ENCODE measurements around the gene SRPRB.

The SRPRB gene

DNA sequence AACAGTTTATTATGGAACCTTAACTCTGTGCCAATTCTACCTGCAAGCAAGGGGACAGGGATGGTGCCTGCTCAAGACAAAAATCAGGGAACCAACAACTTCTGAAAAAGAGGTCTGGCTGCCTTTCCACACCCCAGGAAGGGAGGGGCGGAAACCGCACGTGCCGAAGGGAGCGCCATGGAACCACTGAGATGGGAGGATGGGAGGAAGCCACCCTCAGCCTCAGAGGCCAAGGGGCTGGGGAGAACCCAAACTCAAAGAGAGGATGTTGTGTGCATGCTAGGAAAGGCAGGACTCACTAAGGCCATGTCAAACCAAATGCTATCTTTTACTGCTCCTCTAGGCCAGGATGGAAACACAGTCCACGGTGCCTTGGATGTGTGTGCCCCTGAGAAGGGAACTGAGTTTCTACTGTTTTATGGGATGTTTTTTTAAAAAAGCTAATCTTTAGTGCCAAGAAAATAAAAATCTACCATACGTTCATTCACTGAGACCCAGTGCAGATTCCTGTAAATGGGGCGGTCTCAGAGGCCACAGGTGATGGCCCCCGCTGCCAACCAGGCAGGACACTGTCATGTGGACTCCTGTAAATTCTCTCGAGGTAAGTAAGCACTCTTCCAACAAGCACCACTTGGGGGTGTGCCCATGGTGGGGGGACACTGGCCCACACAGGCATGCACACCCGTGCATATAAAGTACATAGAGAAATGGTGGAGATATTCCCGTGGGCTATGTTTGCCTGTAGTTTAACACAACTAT is 20.5 kb downstream of the SRPRB start:
- DNase-seq (ENCODE audit: low read depth in 2 of 2), result no peak

- DNase-seq (ENCODE audit: low read depth in 2 of 2), result no peak
Measured at GRCh38 chr3:133827136-133827535, 21.5 kb downstream of the SRPRB start.

DNA sequence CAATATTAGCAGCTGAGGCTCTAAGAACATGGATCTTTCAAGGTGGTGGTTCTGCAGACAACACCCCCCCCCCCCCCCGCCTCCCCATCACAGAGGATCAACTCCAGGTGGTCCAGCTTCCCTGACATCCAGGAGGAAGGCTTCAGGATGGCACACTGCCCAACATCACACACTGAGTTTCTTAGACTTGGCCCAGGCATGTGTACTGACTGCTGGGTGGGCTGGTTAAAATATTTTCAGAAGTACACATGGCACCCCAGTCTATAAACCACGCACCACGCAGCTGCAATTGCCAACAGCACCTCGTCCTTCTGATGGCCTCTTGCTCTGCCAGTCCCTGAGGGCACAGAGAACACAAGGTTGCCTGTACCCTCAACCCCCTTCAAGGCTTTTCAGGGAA is 22.1 kb downstream of the SRPRB start:
- no peak for DNase-seq (ENCODE audit: low read depth in 2 of 2)

GRCh38 chr3:133828576-133829309 is 23.1 kb downstream of the SRPRB start:
- no peak for DNase-seq (ENCODE audit: low read depth in 2 of 2)

DNA sequence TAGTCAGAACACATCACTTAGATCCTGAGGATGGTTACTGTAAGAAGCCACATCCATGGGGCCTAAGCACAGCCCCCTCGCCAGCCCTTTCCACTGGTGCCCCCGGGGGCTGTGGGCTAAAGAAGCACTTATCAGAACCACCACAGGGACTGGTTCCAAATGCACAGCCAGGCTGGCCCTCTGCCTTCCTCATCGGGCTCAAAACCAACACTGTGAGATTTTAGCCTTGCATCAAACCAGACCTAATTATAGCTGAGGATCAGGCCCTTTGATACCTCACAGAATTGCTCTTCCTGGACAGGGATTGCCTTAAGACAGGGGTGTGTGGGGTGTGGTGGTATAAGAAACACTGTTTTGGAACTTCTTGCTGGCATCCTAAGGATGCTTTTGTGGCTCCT is 23.7 kb downstream of the SRPRB start:
- DNase-seq (ENCODE audit: low read depth in 2 of 2), result no peak

GRCh38 chr3:133830071-133830470 is 24.5 kb downstream of the SRPRB start:
- no peak for DNase-seq (ENCODE audit: low read depth in 2 of 2)

GRCh38 chr3:133831966-133832801 is 26.6 kb downstream of the SRPRB start:
- DNase-seq (ENCODE audit: low read depth in 2 of 2), result no peak

- no peak for DNase-seq (ENCODE audit: low read depth in 2 of 2)
Measured at GRCh38 chr3:133832802-133833144, 27.2 kb downstream of the SRPRB start.

- no peak for DNase-seq (ENCODE audit: low read depth in 2 of 2)
Measured at GRCh38 chr3:133833267-133833666, 27.7 kb downstream of the SRPRB start.

GRCh38 chr3:133833880-133834620 is 28.4 kb downstream of the SRPRB start:
- DNase-seq (ENCODE audit: low read depth in 2 of 2), result no peak

DNA sequence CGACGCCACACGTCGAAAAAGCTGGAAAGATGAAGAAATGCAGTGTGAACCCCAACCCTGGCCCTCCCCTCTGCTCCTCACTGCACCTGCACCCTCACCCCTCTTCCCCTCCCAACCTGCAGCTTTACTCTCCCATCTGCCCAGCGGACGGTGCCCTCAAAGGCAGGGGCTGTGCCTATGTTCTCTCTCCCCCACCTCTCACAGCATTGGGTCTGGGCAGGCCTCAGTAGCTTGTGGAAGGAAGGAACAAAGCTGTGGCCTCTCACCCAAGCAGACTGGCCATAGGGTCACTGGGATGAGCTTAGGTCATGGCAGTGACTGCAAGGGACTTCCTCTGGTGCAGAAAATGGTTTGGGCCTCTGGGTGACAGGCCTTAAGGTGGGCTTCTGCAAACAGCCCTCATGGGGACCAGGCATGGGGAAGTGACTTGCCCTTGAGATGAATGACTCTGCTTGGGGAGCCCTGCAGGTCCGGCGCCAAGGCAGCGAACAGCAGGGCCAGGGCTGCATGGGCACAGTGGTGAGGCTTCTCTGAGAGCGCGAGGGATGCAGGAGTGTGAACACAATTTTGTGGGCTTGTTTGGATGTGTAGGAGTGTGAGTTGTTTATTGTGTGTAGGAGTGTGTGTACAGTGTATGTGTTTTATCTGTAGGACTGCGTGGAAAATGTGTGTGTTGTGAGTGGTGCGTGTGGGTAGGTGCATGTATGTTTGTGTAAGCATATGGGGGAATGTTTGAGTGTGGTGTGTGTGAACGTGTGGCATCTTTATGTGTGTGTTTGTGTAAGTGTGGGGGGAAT is 29.2 kb downstream of the SRPRB start:
- DNase-seq (ENCODE audit: low read depth in 2 of 2), result no peak

DNA sequence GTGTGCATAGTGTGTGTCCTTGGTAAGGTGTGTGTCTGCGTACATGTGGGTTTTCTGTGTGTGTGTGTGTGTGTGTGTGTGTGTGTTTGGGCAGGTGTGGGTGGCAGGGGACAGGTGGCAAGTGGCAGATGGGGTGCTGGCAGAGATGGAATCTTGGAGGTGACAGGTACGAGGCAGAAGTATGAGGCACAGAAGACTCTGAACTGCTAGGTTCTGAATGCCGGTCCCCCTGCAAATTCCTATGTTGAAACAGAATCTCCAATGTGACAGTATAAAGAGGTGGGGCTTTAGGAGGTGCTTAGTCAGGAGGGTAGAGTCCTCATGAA is 29.8 kb downstream of the SRPRB start:
- DNase-seq (ENCODE audit: low read depth in 2 of 2), result no peak

DNA sequence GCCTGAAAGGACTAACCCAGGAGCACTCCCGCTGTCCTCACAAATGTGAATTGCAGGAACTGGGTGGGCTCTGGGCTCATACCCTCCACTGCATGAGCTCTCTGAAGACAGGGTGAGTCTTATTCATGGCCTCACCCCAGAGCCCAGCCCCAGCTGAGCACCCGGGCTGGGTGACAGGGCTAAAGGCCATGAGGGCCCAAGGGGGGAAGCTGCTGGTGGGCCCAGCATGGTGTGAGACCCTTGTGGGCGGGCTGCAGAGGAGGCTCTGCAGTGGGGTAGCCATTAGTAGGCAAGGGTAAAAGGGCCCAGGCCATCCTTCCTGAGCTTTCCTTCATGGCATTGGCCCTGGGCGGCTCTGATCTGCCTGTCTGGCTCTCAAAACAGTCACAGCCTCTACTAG is 30.3 kb downstream of the SRPRB start:
- DNase-seq (ENCODE audit: low read depth in 2 of 2), result no peak

DNA sequence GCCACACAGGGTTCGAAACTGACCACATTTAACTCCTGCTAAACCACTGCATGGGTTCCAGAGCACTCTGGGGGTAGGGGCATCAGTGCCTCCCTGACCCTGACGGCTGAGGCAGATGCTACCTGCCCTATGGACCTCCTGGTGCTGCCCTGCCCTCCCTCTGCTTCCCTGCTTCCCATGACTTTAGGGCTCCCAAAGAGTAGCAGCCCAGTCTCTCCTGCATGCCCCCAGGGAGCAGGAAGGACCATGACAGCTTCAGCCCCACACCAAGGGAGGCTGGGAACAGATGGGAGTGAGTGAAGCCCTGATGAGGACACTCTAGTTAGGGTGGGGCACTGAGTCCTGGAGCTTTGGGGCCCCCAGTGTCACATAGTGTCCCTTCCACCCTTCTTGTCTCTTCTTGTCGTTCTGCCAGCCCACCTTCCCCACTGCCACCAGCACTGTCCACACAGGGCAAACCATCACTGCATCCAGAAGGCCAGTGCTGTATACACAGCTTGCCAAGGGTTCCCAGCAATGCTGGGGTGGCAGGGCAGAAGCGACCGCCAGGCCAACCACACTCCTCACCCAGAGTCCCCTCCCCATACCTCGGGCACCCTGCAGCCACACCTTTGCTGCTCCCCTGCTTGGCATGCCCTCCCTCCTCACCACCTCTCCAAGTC is 31.0 kb downstream of the SRPRB start:
- no peak for DNase-seq (ENCODE audit: low read depth in 2 of 2)

DNA sequence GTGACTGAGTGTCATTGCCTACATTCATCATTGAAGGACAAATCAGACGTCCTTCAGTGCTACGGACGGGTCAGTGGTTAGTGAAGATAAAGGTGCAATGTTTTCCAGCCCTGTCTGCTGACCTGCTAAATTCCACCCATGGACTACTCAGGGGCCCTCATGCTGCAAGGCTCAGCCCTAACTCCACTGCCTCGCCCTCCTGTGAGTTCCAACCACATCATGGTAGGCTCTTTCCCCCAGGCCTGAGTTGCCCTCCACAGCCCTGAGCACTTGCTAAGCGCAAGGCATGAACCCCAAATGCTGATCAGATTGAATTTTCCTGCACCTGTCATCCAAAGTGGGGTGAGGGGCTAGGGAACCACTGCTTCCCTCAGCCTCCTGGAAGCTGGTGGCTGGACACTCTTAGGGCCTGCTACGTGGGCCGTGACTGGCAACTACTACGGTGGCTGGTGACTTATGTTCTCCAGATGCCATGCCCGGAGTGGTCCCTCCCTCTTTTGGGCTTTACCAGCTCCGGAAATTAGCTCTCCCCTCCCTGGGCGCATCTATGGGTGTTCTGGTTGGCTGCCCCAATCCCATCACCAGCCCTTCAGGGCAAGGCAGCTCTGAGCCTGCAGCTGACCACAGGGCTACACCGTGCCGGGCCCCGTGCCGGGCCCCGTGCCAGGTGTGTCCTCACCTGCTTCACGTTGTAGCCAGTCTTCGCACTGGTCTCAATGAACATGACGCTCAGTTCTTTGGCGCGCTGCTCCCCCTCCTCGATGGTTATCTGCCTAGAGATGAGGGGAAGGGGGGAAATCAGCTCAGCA is 32.1 kb downstream of the SRPRB start:
- DNase-seq (ENCODE audit: low read depth in 2 of 2), result no peak

- no peak for DNase-seq (ENCODE audit: low read depth in 2 of 2)
Measured at GRCh38 chr3:133838296-133838789, 32.7 kb downstream of the SRPRB start.

GRCh38 chr3:133838916-133839800 is 33.5 kb downstream of the SRPRB start:
- no peak for DNase-seq (ENCODE audit: low read depth in 2 of 2)

DNA sequence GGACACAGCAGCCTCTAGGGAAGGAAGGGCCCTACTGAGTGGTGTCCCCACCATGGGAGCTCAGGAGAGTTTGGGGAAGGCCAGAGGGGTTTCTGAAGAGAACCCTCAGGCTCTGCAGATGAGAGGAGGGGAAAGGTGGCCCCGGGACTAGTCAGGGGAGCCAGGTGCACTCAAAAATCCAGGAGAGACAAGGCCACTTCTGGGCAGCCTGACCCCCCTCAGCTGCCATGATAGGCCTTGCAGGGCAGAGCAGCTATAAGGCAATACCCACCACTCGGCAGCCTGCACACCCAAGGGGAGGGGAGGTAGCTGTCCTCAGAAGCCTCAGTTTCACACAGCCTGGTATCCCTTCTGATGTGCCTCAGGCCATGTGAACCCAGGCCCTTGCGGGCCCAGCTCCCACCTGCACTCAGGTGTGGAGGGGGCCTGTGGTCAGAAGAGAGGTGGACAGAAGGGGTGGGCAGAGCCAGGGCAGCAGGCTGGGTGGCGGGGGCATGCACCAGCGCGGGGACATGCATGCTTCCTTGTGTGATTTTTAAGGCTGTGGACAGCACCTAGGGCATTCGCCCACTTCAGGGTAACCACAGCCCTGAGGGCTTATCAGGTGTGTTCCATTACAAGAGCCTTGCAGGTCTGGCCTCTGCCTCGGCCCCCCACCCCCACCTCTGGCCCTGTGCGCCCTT is 34.6 kb downstream of the SRPRB start:
- DNase-seq (ENCODE audit: low read depth in 2 of 2), result no peak
